HG03097 (cell line): ENCODE data around the gene DENND1A.
"Not testable (repeated sequence)": the region's sequence is repeated elsewhere in the genome, so short reads cannot be mapped to it uniquely, and the experiment has no call there.

ENCODE experiments used
- ATAC-seq: cut with Tn5 transposase; IDR thresholded peaks from one replicate; pipeline ENCODE4 v1.9.1; 2021; ENCODE audit not compliant: unreplicated experiment, low FRiP score

DENND1A gene

DNA sequence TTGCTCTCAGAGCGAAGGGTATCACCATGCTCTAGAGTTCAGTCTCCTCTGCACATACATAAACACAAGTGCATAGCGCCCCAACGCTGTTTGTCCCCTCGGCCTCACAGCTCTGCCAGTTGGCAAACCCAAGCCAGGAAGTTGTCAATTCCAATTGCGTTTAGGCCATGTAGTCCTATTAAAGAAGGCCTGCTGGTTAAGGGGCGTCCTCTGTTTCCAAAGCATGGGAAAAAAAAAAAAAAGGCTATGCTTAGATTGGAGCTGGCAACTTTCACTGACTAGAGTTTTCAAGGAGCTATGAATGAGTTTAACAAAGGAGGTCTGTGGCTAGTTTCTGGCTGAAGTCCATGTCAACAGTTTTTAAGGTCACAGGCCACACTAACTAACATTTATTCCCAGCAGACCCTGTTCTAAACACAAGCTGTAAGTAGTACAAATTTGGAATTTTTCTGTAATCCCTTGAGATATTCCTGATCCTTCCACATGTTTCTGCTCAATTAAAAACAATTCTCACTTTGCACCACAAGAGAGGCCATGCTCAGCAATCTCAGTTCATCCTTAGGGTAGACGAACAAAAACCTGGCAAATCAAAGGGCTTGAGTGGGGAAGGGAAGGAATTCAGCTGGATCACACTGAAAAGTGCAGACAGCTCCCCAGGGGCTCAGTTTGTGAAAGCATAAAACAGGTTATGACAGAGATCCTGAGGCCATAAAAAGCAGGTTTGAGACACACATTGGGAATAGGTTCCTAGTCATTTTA lies 187.7 kb downstream of the DENND1A start:
- no peak for ATAC-seq

DNA sequence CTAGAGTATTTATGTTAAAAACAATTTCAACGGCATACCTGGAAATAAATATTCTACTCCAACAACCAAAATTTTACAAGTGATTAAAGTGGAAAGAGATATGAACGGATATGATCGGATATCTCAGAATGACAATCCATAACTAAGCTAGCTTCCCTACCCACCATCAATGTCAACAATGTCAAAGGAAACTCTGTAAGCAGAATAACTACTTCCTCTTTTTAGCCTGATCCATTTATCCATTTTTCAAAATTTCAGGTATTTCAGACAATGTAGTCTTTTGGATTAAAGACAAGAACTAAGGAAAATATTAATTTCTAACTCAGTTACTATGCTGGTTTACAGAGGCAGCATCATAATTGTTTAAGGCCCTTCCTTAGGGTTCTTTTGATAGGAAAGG lies 188.7 kb downstream of the DENND1A start:
- no peak for ATAC-seq

DNA sequence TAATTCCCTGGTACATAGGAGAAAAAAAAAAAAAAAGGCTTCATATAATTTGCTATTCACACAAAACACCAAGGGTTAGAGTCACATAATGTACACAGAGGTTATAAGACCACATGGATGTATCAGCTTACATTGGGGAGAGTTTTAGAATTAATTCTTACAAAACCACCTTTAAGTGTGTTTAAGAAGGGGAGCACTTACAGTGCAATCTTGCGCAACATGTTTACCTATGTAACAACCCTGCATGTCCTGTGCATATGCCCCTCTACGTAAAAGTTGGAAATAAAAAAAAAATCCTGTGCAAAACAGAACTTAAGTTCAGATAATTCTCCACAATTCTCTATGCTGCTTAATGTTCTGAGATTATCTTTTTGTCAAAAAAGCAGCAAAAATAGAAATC lies 190.0 kb downstream of the DENND1A start:
- no peak for ATAC-seq

DNA sequence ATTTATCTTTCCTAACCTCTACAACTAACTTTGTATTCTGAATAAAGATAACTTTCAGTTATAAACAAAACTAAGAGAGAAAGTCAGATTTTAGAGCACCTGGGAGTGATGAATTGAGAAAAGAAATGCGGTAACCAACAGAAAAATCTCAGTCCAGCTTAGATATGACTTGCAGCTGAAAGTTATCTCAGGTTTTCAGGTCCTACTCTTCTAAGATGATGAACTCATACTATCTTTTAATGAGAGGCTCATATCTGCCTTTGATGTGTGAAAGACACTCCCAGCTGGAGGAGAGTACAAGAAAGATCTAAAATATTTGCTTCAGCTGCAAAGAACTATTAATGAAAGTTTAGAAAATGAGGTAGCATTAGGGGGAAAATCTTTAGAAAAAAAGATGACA lies 190.5 kb downstream of the DENND1A start:
- no peak for ATAC-seq

DNA sequence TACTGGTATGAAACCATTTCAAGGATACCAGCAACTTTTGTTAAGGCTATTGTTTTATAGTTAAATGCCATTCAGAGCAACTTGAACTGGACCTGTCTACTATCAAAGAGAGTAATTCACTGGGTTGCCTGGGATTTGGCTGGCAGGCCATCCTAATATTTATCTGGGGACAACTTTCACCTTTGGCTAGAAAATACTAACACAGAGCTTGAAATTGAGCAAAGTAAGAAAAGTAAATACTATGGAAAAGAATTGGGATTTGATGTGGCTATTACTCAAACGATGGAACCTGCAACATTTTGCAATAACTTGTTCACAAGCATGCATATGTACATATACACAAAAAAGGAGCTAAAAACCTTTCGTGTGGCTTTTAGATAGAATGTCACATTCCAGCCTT lies 191.3 kb downstream of the DENND1A start:
- no peak for ATAC-seq

DNA sequence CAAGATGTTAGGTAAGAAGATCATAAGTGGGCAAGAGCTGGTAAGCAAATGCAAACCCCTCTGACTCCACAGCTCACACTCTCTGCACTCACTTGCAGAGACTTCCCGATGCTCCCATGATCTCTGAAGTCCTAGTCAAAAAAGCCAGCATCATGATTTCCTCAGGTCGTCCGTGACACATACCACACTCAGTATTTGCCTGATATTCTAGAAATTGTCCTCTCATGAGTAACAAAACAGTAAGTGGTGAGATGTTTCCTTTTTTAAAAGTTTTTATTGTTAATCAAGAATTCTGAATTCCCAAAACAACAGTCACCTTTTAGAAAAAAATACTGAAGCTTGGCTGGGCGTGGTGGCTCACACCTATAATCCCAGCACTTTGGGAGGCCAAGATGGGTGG lies 194.6 kb downstream of the DENND1A start:
- no peak for ATAC-seq

DNA sequence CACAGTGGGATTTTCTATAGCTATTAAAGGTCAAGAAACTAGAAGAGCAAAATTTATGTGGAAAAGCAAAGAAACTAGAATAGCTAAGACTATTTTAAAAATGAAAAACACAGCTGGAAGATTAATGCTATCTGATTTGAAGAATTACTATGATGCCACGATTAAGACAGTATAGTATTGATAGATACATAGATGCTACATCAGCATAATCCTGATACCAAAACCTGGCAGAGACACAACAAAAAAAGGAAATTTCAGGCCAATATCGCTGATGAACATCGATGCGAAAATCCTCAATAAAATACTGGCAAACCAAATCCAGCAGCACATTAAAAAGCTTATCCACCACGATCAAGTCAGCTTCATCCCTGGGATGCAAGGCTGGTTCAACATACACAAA lies 201.4 kb downstream of the DENND1A start:
- ATAC-seq = not testable (repeated sequence)

DNA sequence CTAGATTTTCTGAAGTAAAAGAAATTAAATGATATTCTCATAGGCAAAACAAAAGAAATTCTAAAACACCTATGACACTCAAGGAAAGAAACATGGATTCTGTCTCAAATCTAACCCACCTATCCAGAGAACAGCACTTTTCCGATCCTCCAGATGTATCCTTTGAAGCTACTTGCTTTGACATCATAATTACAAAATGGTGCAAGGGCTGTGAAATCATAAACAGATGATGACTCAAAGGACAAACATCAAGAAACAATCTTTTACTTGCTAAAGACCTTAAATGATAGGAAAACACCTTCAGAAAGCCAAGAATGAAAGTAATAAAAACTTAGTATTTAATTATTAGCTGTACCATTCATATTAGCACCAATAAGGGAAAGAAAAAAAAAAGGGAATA lies 202.6 kb downstream of the DENND1A start:
- no peak for ATAC-seq

DNA sequence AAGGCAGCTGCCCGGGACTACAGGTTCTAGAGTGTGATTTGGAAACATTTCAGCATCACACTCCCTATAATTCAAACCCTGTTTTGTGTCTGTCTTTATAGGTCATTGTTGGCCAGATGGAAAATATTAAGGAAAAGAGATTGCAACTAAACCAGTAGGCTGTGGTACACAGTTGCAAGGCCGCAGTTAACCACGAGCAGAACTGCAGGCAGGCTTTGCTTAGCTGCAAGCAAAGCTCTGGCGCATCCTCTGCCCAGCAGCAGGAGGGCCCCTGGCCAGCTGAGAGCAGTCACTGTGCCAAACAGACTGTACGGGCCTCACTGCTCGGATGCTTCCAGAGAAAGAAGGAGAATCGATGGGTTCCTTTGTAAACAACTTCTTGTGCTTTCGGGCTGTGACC lies 204.5 kb downstream of the DENND1A start:
- ATAC-seq = no peak

DNA sequence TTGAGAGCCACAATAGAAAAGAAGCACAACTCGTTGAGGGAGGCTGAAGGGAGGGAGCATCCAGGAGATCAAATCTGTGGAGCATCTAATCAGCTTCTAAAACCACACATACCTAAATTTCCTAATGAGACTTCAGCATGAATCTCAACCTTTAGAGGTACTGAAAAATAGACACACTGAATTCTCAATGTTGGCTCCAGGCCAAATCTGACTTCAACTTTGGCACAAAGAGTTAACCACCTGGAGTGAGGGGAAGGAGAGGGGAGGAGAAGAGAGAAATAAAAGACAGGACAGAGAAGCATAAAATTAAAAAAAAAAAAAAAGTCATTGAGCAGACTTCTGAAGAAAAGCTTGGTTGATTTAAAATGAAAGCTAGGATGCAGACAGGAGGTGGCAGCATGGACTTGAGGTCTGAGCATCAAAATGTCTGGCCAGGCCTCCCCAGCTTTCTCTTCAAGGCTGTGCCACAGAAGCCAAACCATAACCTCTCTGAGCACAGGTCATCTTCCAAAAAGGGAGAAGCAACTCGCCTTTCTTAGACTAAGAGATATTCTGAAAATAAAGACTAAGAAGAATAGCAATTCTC lies 205.6 kb downstream of the DENND1A start:
- ATAC-seq = no peak

DNA sequence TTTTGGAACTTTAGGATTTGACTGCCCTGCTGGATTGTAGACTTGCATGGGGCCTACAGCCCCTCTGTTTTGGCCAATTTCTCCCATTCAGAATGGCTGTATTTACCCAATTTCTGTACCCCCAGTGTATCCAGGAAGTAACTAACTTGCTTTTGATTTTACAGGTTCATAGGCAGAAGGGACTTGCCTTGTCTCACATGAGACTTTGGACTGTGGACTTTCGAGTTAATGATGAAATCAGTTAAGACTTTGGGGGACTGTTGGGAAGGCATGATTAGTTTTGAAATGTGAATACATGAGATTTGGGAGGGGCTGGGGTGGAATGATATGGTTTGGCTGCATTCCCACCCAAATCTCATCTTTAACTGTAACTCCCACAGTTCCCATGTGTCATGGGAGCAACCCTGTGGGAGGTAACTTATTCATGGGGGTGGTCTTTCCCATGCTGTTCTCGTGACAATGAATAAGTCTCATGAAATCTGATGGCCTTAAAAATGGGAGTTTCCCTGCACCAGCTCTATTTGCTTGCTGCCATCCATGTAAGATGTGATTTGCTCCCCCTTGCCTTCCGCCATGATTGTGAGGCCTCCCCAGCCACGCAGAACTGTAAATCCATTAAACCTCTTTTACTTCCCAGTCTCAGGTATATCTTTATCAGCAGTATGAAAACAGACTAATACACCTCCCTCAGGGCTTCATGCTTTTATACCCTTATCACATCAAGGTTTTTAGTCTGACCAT lies 206.6 kb downstream of the DENND1A start:
- ATAC-seq = no peak

DNA sequence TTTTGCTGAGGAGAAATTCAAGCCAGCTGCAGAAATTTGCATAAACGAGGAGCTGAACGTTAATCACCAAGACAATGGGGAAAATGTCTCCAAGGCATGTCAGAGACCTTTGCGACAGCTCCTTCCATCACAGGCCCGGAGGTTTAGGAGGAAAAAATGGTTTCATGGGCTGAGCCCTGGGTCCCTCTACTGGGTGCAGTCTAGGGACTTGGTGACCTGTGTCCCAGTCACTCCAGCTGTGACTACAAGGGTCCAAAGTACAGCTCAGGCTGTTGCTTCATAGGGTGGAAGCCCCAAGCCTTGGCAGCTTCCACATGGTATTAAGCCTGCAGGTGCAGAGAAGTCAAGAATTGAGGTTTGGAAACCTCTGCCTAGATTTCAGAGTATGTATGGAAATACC lies 207.5 kb downstream of the DENND1A start:
- ATAC-seq = no peak

DNA sequence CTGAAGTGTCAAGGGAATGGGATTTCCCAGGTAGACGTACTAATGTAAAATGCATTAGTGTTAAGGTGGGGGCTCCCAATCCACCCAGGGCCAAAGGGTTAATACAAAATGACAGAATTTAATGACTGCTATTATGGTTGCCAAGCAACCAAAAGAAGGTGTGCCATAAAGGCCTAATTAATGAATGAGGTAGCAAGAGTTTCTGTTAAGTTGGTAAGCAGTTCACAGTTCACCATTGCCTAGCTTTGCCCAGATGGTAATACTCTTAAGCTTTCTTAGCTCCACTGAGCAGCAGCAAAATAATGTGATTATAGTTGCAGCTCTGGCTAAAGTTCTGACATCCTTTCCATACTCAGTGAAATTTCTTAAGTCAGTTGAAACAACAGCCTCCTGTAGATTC lies 211.7 kb downstream of the DENND1A start:
- ATAC-seq = no peak

DNA sequence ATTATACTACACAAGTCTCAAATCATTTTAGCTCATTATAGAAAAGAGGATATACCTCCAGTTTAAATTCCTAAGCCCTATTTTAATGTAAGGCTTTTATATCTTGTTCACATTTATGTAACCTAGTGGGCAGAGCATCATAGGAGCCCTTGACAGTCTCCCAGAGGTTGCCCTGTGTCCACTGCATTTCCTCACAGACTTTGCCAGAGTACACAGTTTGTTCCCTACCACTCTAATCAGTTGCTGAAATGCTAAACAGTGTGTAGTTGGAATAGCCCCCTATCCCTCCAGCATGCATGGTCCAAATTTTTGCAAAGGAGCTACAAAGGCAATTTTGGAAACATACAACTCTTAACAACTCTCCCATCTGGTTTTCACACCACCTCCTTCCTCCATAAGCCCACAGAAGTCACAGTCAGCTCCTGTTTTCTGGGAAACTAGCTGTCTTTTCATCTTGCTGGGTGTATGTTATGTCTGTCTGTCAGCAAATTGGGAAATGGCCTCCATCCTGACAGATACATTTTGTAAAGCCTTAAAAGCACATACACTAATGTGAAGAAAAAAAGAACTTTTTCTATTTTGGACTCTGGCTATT lies 212.2 kb downstream of the DENND1A start:
- ATAC-seq = no peak

DNA sequence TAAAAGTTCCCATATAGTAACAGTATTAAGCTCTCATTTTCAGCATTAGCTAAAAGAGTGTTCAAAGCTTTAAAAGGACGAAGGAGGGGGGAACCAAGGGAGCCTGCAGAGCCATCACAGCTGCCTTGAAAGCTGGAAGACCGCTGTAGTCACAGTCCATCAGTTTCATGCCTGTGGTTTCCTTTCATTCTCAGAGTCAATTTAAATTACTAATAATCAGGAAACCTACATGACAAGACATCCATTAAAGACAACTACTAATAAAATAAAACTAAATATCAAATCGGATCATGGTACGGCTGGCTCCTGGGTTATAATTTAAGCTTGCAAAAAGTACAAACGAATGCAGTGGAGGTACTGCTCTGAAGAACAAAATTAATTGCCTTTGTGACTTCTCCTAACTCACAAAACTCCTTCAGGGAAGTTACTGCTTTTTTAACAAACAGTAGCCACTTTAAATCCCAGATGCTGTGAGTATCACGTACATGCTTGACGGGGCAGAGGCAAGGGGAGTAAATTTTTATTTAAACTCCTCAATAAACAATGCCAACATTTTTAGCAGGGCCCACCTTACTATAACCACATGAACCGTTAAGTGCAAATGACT lies 213.5 kb downstream of the DENND1A start:
- ATAC-seq = no peak

DNA sequence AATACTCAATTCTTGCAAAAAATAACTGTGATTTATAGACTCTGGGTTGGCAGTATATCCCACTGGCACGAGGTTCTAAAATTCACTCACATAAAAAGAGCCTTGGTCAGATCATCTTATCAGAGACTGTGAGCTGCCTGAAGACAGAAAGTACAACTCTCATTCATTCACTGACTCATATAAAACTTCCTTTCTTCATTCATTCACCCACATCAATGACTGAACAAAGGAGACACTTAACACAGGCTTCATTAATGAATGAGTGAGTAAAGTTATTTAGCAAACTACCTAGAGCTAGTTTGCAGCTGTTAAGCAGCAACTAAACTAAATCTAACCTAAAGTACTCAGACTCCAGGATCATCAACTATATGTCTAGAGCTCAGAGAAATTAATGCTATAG lies 214.7 kb downstream of the DENND1A start:
- ATAC-seq = no peak

DNA sequence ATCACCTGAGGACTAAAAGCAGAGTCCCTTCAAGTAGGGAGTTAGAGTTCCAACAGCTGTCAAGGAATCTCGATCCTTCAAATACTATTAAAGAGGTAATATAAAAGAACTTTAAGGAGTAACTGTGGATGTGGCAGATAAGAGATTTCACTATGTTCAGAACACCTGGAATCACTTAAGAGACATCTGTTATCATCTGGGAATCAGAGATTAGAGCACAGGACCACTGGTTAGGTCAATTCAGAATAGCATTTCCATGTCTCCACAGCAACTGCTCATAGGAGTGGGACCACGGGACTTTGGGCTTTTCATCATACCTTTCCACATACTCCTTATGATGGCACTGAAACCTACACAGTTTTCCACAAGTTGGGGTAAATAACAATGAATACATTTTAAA lies 216.6 kb downstream of the DENND1A start:
- ATAC-seq = no peak

DNA sequence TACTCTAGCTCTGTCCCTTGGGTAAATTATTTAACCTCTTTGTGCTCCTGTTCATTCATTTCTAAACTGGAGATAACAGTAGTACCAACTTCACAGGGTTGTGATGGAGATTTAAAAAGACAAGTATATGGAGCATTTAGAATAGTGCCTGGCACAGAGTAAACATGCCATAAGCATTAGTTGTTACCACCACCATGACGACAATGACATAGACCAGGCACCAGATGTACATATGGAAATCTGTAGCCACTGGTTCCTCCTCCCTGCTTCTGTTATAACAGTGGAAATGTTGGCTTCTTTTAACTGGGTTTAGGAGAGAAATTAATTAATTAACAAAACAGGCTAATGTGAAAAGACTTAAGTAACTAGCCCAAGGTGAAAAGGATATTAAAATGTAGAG lies 217.5 kb downstream of the DENND1A start:
- no peak for ATAC-seq

DNA sequence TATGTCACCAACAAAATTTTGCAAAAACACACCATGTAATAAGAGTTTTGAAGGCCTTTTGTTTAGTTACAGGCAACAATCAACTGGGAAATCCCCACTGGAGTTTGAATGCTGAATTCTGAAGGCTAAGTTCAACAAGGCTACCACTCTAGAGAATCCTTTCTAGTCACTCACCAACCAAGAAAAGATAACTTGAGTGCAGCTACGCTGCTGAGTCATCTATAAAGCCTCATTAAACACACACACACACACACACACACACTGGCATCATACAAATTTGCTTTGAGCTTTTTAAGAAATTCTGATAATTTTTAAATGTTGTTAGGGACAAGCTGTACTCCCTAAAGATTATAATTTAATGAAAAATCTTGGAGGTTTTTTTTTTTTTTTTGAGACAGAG lies 219.6 kb downstream of the DENND1A start:
- ATAC-seq = no peak

DNA sequence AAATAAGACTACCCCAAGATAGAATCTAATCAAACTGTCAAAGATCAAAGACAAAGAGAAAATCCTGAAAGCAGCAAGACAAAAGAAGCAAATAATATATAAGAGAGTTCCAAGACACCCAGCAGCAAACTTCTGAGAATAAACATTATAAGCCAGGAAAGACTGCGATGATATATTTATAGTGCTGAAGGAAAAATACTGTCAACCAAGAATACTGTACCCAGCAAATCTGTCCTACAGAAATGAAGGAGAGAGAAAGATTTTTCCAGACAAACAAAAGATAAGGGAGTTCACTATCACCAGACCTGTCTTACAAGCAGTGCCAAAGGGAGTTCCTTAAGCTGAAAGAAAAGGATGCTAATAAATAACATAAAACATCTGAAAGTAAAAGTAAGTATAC lies 227.4 kb downstream of the DENND1A start:
- no peak for ATAC-seq

DNA sequence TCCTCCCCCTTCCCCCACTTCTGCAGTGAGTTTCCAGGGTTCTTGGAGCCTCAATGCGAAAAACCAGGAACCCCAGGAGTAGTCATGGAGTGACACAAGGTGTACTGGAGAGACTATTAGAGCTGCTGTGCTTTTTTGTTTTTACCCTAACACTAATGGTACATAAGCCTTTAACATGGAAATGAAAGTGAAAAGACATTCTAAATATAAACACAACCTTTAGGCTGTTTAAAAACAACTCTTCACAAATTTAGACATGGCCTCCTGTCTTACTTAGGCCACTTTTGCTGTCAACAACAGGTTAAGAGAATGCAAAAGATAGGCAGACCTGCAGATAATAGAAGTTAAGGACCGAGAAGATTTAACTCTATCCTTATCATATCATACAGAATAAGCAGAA lies 232.2 kb downstream of the DENND1A start:
- ATAC-seq = no peak
